Chondrocyte (in vitro differentiated cells): ENCODE measurements around the gene USP6NL. TPM values are rescaled to one million over a fixed set of nuclear protein-coding genes. Genes with fewer than 3 reads are reported as not detected.
A peak's percentile ranks its signal among the peaks of the same experiment; 100 is the strongest.

Experiments used
- DNase-seq: peaks from one replicate; pipeline ENCODE4 v3.0.0; 2021; ENCODE audit warnings: mixed read lengths, low spot score
- H3K27ac Mint-ChIP-seq: one replicate; pipeline ENCODE4 v1.8.0; 2021; ENCODE audit warnings: mild to moderate bottlenecking, moderate library complexity, mixed read lengths; ENCODE audit not compliant: unreplicated experiment
- H3K27me3 Mint-ChIP-seq: 2 replicates; pipeline ENCODE4 v1.8.0; 2021; ENCODE audit warnings: low read depth, mixed read lengths
- H3K36me3 Mint-ChIP-seq: 2 replicates; pipeline ENCODE4 v1.8.0; 2021; ENCODE audit warnings: low read depth, mixed read lengths
- H3K4me1 Mint-ChIP-seq: 2 replicates; pipeline ENCODE4 v1.8.0; 2021; ENCODE audit warnings: low read depth, mild to moderate bottlenecking, mixed read lengths
- H3K4me3 Mint-ChIP-seq: one replicate; pipeline ENCODE4 v1.8.0; 2021; ENCODE audit warnings: mild to moderate bottlenecking, moderate library complexity, mixed read lengths; ENCODE audit not compliant: unreplicated experiment
- H3K9me3 Mint-ChIP-seq: 2 replicates; pipeline ENCODE4 v1.8.0; 2021; ENCODE audit warnings: low read depth, mixed read lengths
- CTCF ChIP-seq: fragments of 200-600 bp; sonication (generic); IDR thresholded peaks from 2 replicates; pipeline ENCODE4 v1.5.0; 2021; ENCODE audit warnings: antibody characterized with exemption, mild to moderate bottlenecking, moderate library complexity
- total RNA-seq: library from RNA; stranded (reverse); gene quantifications from 3 replicates; pipeline ENCODE4 v1.2.1, GENCODE V29; 2021

USP6NL gene
- total RNA-seq, 1 donor from 2014 or later: 12.3 TPM

- Mint-ChIP-seq H3K9me3 (no peaks in the 10 kb centered on the region), H3K27ac (peak overlapping the region; percentile 72), H3K4me3 (no peak overlapping the region), H3K36me3 (peaks cover 4% of the 10 kb centered on the region), H3K27me3 (no peaks in the 10 kb centered on the region), H3K4me1 (peaks cover 16% of the 10 kb centered on the region)
- no peak for TF ChIP-seq CTCF
- no peak for DNase-seq
These were observed 143.2 kb downstream of the USP6NL start for GRCh38 chr10:11468126-11468742.

GRCh38 chr10:11465406-11465805 lies 146.0 kb downstream of the USP6NL start:
- no peaks in the 10 kb centered on the region for H3K9me3 Mint-ChIP-seq
- H3K27me3 Mint-ChIP-seq: no peaks in the 10 kb centered on the region
- no peak overlapping the region for H3K4me3 Mint-ChIP-seq
- peaks cover 9% of the 10 kb centered on the region for H3K36me3 Mint-ChIP-seq
- H3K27ac Mint-ChIP-seq: no peak overlapping the region
- TF ChIP-seq CTCF: no peak
- H3K4me1 Mint-ChIP-seq: peaks cover 16% of the 10 kb centered on the region
- no peak for DNase-seq

GRCh38 chr10:11463111-11463510 lies 148.3 kb downstream of the USP6NL start:
- Mint-ChIP-seq H3K27ac (no peak overlapping the region), H3K9me3 (no peaks in the 10 kb centered on the region), H3K27me3 (no peaks in the 10 kb centered on the region), H3K4me1 (peaks cover 10% of the 10 kb centered on the region), H3K36me3 (peaks cover 7% of the 10 kb centered on the region), H3K4me3 (no peak overlapping the region)
- no peak for DNase-seq
- TF ChIP-seq CTCF: no peak

GRCh38 chr10:11462071-11462470 lies 149.4 kb downstream of the USP6NL start:
- Mint-ChIP-seq H3K4me3 (no peak overlapping the region), H3K27ac (no peak overlapping the region)

GRCh38 chr10:11457336-11457735 lies 154.1 kb downstream of the USP6NL start:
- TF ChIP-seq CTCF: no peak
- Mint-ChIP-seq H3K27ac (no peak overlapping the region), H3K4me1 (no peaks in the 10 kb centered on the region), H3K27me3 (no peaks in the 10 kb centered on the region), H3K9me3 (no peaks in the 10 kb centered on the region), H3K4me3 (no peak overlapping the region), H3K36me3 (peaks cover 10% of the 10 kb centered on the region)
- no peak for DNase-seq

More at GRCh38 chr10:11462071-11462470, 149.4 kb downstream of the USP6NL start:
- H3K27me3 Mint-ChIP-seq: no peaks in the 10 kb centered on the region
- no peak for DNase-seq
- peaks cover 7% of the 10 kb centered on the region for H3K36me3 Mint-ChIP-seq
- H3K4me1 Mint-ChIP-seq: peaks cover 7% of the 10 kb centered on the region
- H3K9me3 Mint-ChIP-seq: no peaks in the 10 kb centered on the region
- no peak for TF ChIP-seq CTCF
